K562 (cell line): ENCODE results near the gene RIC3. TPM values are rescaled to one million over a fixed set of nuclear protein-coding genes. Genes with fewer than 3 reads are reported as not detected.

ENCODE experiments used
- ATAC-seq: fragments of 200-7000 bp; cut with Tn5 transposase; 3 replicates; pipeline ENCODE4 v1.9.1; 2020; ENCODE audit warnings: moderate library complexity
- BruUV-seq: library from RNA; stranded (reverse); fragments of 400-500 nt; replicated peaks from 2 replicates; lab custom pipeline; 2021; lab: Mats Ljungman, UMichigan
- CTCF ChIA-PET: fragments of 300-600 bp; formaldehyde crosslinking; extraction: SDS; loops from one replicate; lab custom pipeline; 2021; ENCODE audit warnings: low intra/inter-chr PET ratio; lab: Yijun Ruan, JAX
- POLR2A ChIA-PET: fragments of 300-600, 350-650 bp; sonication (Branson Sonifier 250); formaldehyde crosslinking; extraction: SDS; loops from one replicate; lab custom pipeline; 2021; ENCODE audit warnings: antibody characterized with exemption, inconsistent platforms; lab: Yijun Ruan, JAX
- DNase-seq, 4 experiments: peaks; one replicate each; pipeline versions ENCODE4 v3.0.0 to v3.0.0-alpha.2; 2011 to 2018; ENCODE audit warnings: low spot score in 3 of 4, mixed read lengths in 3 of 4; ENCODE audit errors: extremely low read depth in 1 of 4
- FAIRE-seq: peaks from 2 replicates; lab custom pipeline; 2011; peaks lifted over from hg19 to GRCh38; lab: Jason Lieb, UNC
- H2AFZ ChIP-seq: 2 replicates; pipeline ENCODE4 v1.6.0; 2011; ENCODE audit warnings: low read depth, low read length, control low read depth, inconsistent platforms
- H3K27ac ChIP-seq: fragments of 200-600 bp; 3 replicates; pipeline ENCODE4 v1.8.0; 2011; ENCODE audit warnings: low read depth, mild to moderate bottlenecking, control low read depth, inconsistent platforms, low read length, moderate library complexity, mixed read lengths; ENCODE audit errors: extremely low read depth
- H3K27me3 ChIP-seq, 2 experiments: fragments of 300-600 bp in 1 of 2; 2 replicates in 1 of 2; 3 replicates in 1 of 2; pipeline versions ENCODE4 v1.6.0 to v1.8.0; 2011; ENCODE audit warnings: inconsistent platforms in 2 of 2, low read length in 2 of 2, mild to moderate bottlenecking in 1 of 2, mixed read lengths in 1 of 2, moderate library complexity in 1 of 2; ENCODE audit not compliant: control insufficient read depth in 2 of 2, insufficient read depth in 2 of 2
- H3K36me3 ChIP-seq: fragments of 300-600 bp; 3 replicates; pipeline ENCODE4 v1.8.0; 2011; ENCODE audit warnings: mild to moderate bottlenecking, low read length, inconsistent platforms; ENCODE audit not compliant: control insufficient read depth, insufficient read depth
- H3K4me1 ChIP-seq, 2 experiments: fragments of 200-600 bp in 1 of 2; replicated peaks in 1 of 2; 2 replicates in 1 of 2; 3 replicates in 1 of 2; pipeline versions ENCODE4 v1.5.1 to v1.8.0; 2011; ENCODE audit warnings: inconsistent platforms in 2 of 2, low read length in 2 of 2, mild to moderate bottlenecking in 1 of 2, mixed read lengths in 1 of 2, moderate library complexity in 1 of 2; ENCODE audit not compliant: control insufficient read depth in 2 of 2, insufficient read depth in 2 of 2
- H3K4me2 ChIP-seq: 2 replicates; pipeline ENCODE4 v1.6.1; 2011; ENCODE audit warnings: low read length, control low read depth, inconsistent platforms, mixed read lengths; ENCODE audit not compliant: insufficient read depth
- H3K4me3 ChIP-seq: fragments of 200-600 bp; sonication (generic), shearing (Covaris generic); 2 replicates; pipeline ENCODE4 v1.5.1; 2016; ENCODE audit warnings: control low read depth, inconsistent platforms
- H3K79me2 ChIP-seq: fragments of 200-600 bp; 3 replicates; pipeline ENCODE4 v1.8.0; 2011; ENCODE audit warnings: low read length, inconsistent platforms; ENCODE audit not compliant: control insufficient read depth, insufficient read depth
- H3K9ac ChIP-seq, 2 experiments: 2 replicates each; pipeline versions ENCODE4 v1.6.0 to v1.6.1; 2011; ENCODE audit warnings: low read depth in 2 of 2, low read length in 2 of 2, control low read depth in 1 of 2, inconsistent platforms in 1 of 2, mild to moderate bottlenecking in 1 of 2, mixed read lengths in 1 of 2; ENCODE audit not compliant: insufficient read depth in 1 of 2
- H3K9me1 ChIP-seq: one replicate; pipeline ENCODE4 v1.6.0; 2011; ENCODE audit warnings: inconsistent platforms, mild to moderate bottlenecking, low read length, moderate library complexity; ENCODE audit not compliant: control insufficient read depth, insufficient read depth
- H3K9me3 ChIP-seq: replicated peaks from 2 replicates; pipeline ENCODE4 v1.5.1; 2011; ENCODE audit warnings: low read depth, low read length, inconsistent platforms; ENCODE audit not compliant: control insufficient read depth, insufficient read depth
- H4K20me1 ChIP-seq: replicated peaks from 2 replicates; pipeline ENCODE4 v1.6.1; 2011; ENCODE audit warnings: low read length, inconsistent platforms, mixed read lengths; ENCODE audit not compliant: control insufficient read depth, insufficient read depth
- CHD4 ChIP-seq: fragments of 200-600 bp; sonication (generic); IDR thresholded peaks from 3 replicates; pipeline ENCODE4 v1.6.1; 2012; ENCODE audit warnings: low read depth, mild to moderate bottlenecking, mixed read lengths, low read length, inconsistent platforms; ENCODE audit not compliant: insufficient read depth, insufficient replicate concordance, poor library complexity, severe bottlenecking
- DACH1 ChIP-seq: fragments of 450-650 bp; IDR thresholded peaks from 2 replicates; pipeline ENCODE4 v1.6.1; 2018; ENCODE audit not compliant: partially characterized antibody
- FOSL1 ChIP-seq: fragments of 200-800 bp; sonication (Bioruptor generic); conservative IDR thresholded peaks from 2 replicates; pipeline ENCODE4 v1.6.1; 2016; ENCODE audit warnings: missing genetic modification characterization, missing compliant biosample characterization
- HDAC1 ChIP-seq, 2 experiments: fragments of 450-650 bp; IDR thresholded peaks; 2 replicates each; pipeline ENCODE4 v1.6.1; 2016 to 2017; ENCODE audit warnings: inconsistent platforms in 1 of 2, mild to moderate bottlenecking in 1 of 2, moderate library complexity in 1 of 2
- POLR3G ChIP-seq: IDR thresholded peaks from 2 replicates; pipeline ENCODE4 v1.6.1; 2011; ENCODE audit not compliant: insufficient read length, insufficient replicate concordance; ENCODE audit errors: extremely low read depth
- TEAD2 ChIP-seq: fragments of 450-650 bp; IDR thresholded peaks from 2 replicates; pipeline ENCODE4 v1.6.1; 2016; ENCODE audit warnings: missing genetic modification characterization, control low read depth, missing compliant biosample characterization
- XRCC3 ChIP-seq: fragments of 450-650 bp; IDR thresholded peaks from 2 replicates; pipeline ENCODE4 v1.6.1; 2017; ENCODE audit warnings: mild to moderate bottlenecking, moderate library complexity
- ZFP30 ChIP-seq: fragments of 250-450 bp; sonication (Bioruptor Pico); IDR thresholded peaks from 2 replicates; pipeline ENCODE4 v1.8.0; 2022; ENCODE audit warnings: moderate library complexity, mild to moderate bottlenecking, inconsistent platforms, borderline replicate concordance
- ZNF121 ChIP-seq: sonication (generic); formaldehyde crosslinking; conservative IDR thresholded peaks from 2 replicates; pipeline ENCODE4 v1.8.0; 2022; ENCODE audit warnings: missing genetic modification reagents
- ZNF668 ChIP-seq: fragments of 250-450 bp; sonication (Bioruptor Pico); IDR thresholded peaks from 2 replicates; pipeline ENCODE4 v1.8.0; 2022; ENCODE audit warnings: mild to moderate bottlenecking, inconsistent platforms
- WGBS: fragments of 100-300 bp; shearing (Covaris generic); methylation state at CpG from one replicate; pipeline ENCODE4 v1.1.6; 2016; ENCODE audit warnings: low coverage, mixed read lengths; ENCODE audit not compliant: insufficient coverage; ENCODE audit errors: missing lambda C conversion rate; 5-methylcytosine and 5-hydroxymethylcytosine counted together
- in situ Hi-C: fragments of 300-500 bp; cut with MboI; formaldehyde crosslinking; loops from 4 replicates; pipeline ENCODE4 v1.15.0; 2018; ENCODE audit warnings: inconsistent platforms, mixed read lengths
- intact Hi-C: fragments of 100-400 bp; cut with micrococcal nuclease; formaldehyde crosslinking; loops from 2 replicates; pipeline ENCODE4 v1.14.2; 2022
- polyA plus RNA-seq, 8 experiments: library from polyadenylated mRNA; depleted of rRNA in 4 of 8; stranded (reverse) in 5 of 8; unstranded in 3 of 8; fragments of >200 nt; fragmentation: Nextera tagmentation in 2 of 8; fragmentation: Illumina TruSeq in 1 of 8; extraction: Ambion mirVana in 2 of 8; extraction: Trizol in 1 of 8; gene quantifications; 2 replicates each; pipeline versions ENCODE4 v1.2.1 to v1.2.3, GENCODE V29; 2011 to 2014; ENCODE audit warnings: inconsistent platforms in 1 of 8, missing spikeins in 1 of 8
- total RNA-seq, 7 experiments: library from RNA; depleted of rRNA in 6 of 7; stranded (reverse); fragments of >200 nt in 6 of 7; fragmentation: Illumina TruSeq in 2 of 7; extraction: Trizol in 2 of 7; gene quantifications; 2 replicates each; pipeline versions ENCODE4 v1.2.1 to v1.2.3, GENCODE V29; 2011 to 2021; ENCODE audit warnings: low replicate concordance in 1 of 7
- TF ChIP-seq, protein P1 (sequence below): fragments of 250-450 bp; sonication (Bioruptor Pico); IDR thresholded peaks from 2 replicates; pipeline ENCODE4 v1.4.0; 2020; ENCODE audit warnings: borderline replicate concordance
- TF ChIP-seq, protein P2 (sequence below): fragments of 450-650 bp; IDR thresholded peaks from 2 replicates; pipeline ENCODE4 v1.6.1; 2016; ENCODE audit warnings: mild to moderate bottlenecking

Gene RIC3
- total and polyA plus RNA-seq, 9 of the 15 experiments (the other 6 are each of a cell fraction or from before 2014, with no cell fraction given) = 0.03 to 0.16 (median 0.05) TPM; not detected in 4

DNA sequence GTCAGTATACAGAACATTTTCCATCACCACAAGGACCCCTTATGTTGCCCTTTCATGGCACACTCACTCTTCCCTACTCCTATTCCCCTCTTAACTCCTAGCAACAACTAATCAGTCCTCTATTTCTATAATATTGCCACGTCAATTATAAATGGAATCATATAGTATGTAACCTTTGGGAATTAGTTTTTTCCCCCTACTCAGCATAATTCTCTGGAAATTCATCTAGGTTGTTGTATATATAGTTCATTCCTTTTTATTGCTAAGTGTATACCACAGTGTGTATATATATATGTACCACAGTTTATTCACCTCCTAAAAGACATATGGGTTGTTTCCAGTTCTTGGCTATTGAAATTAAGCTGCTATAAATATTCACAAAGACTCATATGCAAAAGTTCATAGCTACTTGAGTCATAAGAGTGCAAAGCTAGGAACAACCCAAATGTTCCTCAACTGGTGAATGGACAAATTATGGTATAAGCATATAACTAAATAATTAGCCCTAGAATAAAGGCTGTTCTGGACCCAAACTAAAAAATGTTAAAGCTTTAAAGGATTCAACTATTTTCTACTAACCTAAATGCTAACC, 46.6 kb downstream of the RIC3 start (continued):
- TF ChIP-seq, protein P1, sequence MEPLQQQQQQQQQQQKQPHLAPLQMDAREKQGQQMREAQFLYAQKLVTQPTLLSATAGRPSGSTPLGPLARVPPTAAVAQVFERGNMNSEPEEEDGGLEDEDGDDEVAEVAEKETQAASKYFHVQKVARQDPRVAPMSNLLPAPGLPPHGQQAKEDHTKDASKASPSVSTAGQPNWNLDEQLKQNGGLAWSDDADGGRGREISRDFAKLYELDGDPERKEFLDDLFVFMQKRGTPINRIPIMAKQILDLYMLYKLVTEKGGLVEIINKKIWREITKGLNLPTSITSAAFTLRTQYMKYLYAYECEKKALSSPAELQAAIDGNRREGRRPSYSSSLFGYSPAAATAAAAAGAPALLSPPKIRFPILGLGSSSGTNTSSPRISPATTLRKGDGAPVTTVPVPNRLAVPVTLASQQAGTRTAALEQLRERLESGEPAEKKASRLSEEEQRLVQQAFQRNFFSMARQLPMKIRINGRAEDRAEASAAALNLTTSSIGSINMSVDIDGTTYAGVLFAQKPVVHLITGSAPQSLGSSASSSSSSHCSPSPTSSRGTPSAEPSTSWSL (CRISPR knock-in tag) = no peak
- no peak for TF ChIP-seq DACH1
- no peak for TF ChIP-seq CHD4

- 3% methylated on average over 8 of the region's 8 CpGs for WGBS
- TF ChIP-seq FOSL1 (tag) (no peak), ZFP30 (no peak), XRCC3 (no peak), POLR3G (no peak), ZNF668 (CRISPR knock-in tag) (no peak), HDAC1 (IDR thresholded peaks at IDR 0.05) (no peak), TEAD2 (no peak), ZNF121 (CRISPR knock-in tag) (no peak)
- TF ChIP-seq, protein P2, sequence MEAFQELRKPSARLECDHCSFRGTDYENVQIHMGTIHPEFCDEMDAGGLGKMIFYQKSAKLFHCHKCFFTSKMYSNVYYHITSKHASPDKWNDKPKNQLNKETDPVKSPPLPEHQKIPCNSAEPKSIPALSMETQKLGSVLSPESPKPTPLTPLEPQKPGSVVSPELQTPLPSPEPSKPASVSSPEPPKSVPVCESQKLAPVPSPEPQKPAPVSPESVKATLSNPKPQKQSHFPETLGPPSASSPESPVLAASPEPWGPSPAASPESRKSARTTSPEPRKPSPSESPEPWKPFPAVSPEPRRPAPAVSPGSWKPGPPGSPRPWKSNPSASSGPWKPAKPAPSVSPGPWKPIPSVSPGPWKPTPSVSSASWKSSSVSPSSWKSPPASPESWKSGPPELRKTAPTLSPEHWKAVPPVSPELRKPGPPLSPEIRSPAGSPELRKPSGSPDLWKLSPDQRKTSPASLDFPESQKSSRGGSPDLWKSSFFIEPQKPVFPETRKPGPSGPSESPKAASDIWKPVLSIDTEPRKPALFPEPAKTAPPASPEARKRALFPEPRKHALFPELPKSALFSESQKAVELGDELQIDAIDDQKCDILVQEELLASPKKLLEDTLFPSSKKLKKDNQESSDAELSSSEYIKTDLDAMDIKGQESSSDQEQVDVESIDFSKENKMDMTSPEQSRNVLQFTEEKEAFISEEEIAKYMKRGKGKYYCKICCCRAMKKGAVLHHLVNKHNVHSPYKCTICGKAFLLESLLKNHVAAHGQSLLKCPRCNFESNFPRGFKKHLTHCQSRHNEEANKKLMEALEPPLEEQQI = no peak
- peaks cover 0 to 5% of the 10 kb centered on the region in 2 experiments; a peak in 3 of 5 replicates for H3K27me3 ChIP-seq
- ATAC-seq (no peak), DNase-seq (no peak), FAIRE-seq (no peak)
- no peaks in the 10 kb centered on the region for H4K20me1 ChIP-seq
- intact Hi-C loops = no loop called here
- H3K4me3 ChIP-seq = no peak overlapping the region
- no peaks in the 10 kb centered on the region for H3K9me1 ChIP-seq
- no peaks in the 10 kb centered on the region for H3K79me2 ChIP-seq
- POLR2A ChIA-PET = no interaction called here
- no peak overlapping the region for H3K27ac ChIP-seq
- no peaks in the 10 kb centered on the region for H3K36me3 ChIP-seq
- CTCF ChIA-PET = no interaction called here
- H3K4me1 ChIP-seq = no peaks in the 10 kb centered on the region
- no peak overlapping the region for H3K4me2 ChIP-seq
- H3K9me3 ChIP-seq = no peaks in the 10 kb centered on the region
- no peak overlapping the region for H2AFZ ChIP-seq
- no TSS peak for BruUV-seq
- no peak overlapping the region for H3K9ac ChIP-seq
- in situ Hi-C loops = no loop called here
Measured at GRCh38 chr11:8111636-8112035, 57.2 kb downstream of the RIC3 start.
